Measurements from ENCODE around the gene CLCA4.
"Not testable (repeated sequence)": the region's sequence is repeated elsewhere in the genome, so short reads cannot be mapped to it uniquely, and the experiment has no call there.

CLCA4 gene, protein sequence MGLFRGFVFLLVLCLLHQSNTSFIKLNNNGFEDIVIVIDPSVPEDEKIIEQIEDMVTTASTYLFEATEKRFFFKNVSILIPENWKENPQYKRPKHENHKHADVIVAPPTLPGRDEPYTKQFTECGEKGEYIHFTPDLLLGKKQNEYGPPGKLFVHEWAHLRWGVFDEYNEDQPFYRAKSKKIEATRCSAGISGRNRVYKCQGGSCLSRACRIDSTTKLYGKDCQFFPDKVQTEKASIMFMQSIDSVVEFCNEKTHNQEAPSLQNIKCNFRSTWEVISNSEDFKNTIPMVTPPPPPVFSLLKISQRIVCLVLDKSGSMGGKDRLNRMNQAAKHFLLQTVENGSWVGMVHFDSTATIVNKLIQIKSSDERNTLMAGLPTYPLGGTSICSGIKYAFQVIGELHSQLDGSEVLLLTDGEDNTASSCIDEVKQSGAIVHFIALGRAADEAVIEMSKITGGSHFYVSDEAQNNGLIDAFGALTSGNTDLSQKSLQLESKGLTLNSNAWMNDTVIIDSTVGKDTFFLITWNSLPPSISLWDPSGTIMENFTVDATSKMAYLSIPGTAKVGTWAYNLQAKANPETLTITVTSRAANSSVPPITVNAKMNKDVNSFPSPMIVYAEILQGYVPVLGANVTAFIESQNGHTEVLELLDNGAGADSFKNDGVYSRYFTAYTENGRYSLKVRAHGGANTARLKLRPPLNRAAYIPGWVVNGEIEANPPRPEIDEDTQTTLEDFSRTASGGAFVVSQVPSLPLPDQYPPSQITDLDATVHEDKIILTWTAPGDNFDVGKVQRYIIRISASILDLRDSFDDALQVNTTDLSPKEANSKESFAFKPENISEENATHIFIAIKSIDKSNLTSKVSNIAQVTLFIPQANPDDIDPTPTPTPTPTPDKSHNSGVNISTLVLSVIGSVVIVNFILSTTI

DNA sequence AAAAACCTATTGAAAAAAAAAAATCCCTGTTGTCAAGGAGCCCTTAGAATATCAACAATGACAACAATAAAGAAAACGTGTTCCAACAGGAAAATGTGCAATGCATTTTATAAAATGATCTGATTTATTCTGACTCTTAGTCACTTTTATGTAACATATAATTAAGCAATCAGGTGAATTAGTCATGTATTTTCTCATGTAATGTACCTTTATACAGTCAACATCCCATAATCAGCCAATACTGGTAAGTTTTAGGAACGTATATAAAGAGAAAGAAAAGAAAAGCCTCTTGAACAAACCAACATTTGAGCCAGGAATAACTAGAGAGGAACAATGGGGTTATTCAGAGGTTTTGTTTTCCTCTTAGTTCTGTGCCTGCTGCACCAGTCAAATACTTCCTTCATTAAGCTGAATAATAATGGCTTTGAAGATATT, at the start of gene CLCA4:
Gene CLCA4 (plus strand): TSS at position 292 of the 435 bp plus-strand sequence. CDS start 42 bp downstream, at position 334.
- DNase-seq (ENCODE audit: low read depth): no peak

DNA sequence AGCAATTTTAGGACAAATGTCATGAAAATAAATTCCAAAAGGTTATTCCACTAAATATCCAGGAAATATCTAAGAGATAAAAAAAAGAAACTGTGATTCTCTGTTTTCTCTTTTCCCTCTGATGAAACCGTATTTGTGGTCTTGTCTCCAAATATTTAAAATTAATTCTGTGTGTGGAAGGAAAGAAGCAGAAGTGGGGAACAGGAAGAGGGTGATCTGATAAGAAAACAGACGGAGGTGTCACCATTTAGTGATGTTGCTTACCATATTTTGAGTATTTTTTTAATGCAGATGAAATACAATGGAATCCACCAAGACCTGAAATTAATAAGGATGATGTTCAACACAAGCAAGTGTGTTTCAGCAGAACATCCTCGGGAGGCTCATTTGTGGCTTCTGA, 48.6 kb upstream of the CLCA4 start:
- no peak for DNase-seq (ENCODE audit: low read depth)

DNA sequence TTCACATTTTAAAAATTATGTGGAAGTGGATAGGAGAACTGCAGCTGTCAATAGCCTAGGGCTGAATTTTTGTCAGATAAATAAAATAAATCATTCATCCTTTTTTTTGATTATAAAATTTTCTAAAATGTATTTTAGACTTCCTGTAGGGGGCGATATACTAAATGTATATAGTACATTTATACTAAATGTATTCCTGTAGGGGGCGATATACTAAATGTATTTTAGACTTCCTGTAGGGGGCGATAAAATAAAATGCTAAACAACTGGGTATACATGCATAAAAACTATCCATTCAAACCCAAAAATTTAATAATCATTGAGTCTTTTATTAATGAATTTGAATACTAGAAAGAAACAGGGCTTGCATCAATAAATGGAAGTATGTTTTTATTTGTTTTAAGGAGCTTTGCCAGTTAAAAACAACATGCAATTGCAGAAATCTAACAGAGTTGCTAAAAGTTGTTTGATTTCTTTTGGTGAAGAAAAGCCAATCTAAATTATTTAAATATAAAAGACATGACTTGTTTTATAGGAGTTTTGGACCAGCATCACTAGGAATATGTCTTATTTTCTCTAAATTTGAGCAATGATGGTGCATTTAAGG, 46.8 kb upstream of the CLCA4 start:
- no peak for DNase-seq (ENCODE audit: low read depth)

DNA sequence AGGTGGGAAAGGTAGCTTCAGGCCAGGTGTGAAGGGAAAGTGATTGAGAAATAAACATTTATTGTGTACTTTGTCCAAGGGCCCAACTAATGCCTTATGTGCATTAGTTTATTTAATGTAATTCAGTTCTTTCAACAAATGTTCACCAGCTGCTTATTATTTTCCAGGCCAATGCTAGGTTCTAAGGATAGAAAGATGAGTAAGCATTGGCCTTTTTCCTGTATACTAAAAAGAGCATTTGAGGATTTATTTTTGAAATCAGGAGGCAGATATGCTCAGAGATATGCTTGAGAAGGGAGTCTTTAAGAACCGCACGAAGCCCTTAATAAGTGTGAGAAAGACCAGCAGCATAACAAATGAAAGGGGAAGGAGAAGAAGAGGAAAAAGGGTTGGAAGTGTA, 46.2 kb upstream of the CLCA4 start:
- DNase-seq (ENCODE audit: low read depth): no peak

DNA sequence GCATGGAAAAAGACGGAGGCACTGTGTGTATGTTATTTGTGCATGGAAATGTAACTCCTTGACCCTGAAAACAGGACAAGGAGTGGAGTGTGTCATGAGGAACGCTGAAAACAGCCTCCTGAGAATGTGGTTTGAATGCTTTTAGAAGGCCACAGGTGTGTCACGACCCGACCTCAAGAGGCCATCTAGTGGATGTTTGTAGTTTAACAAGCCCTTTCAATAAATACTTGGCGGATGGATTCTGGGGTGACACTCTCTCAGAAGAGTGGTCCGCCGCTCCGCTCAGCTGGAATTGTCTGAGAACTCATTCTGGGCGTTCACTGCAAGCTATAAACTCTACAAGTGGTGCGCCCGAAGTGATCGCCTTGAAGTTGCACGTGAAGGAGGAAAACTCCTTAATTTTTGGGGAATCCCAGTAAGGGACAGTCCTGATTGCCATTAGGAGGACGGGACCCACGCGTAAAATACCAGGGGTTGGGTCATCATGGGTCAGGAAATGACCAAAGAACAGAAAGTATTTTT, 44.7 kb upstream of the CLCA4 start:
- DNase-seq (ENCODE audit: low read depth): not testable (repeated sequence)

- DNase-seq (ENCODE audit: low read depth): no peak
Observed at GRCh38 chr1:86502721-86503405, 44.0 kb upstream of the CLCA4 start.

GRCh38 chr1:86503406-86504136, 43.3 kb upstream of the CLCA4 start:
- DNase-seq (ENCODE audit: low read depth): no peak

DNA sequence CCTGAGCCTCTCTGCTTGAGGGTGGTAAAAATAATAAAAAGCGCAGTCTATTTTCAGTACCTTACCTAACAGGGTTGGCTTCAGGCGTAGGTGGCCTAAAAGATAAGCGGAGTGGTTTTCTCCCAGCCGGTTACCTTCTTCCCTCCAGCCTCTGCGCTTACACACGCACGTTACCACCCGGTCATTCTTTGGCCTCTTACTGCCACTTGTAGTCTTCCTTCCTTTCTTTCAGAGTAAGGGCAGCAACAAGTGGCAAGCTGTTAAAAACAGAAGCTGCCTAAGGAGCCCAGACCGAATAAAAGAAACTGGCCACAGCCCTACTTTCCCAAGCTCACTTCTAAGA, 42.8 kb upstream of the CLCA4 start:
- DNase-seq (ENCODE audit: low read depth): no peak

DNA sequence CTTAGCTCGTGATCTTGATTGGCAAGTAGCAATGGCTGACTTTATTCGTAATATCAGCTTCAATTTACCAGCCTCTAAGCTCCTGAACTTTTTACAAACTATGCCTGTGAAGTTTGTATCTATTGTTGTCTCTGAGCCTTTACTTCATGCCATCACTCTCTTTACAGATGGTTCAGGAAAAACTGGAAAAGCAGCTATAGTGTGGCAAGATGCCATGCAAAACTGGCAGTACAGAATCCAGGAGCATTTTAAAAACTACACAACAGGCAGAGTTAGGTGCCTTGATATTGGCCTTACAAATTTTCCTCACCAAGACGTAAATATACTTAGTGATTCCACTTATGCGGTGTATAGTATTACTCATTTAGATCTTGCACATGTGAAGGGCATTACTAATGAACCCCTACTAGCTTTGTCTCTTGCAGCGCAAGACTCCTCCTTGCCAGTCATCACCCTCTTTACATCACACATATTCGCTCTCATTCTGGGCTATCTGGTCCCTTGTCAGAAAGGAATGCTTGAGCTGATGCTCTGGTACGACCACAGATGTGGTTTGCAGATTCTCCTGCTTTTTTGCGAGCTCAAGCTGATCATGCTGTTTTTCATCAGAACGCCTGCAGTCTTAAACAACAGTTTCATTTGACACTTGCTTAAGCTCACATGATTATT, 41.8 kb upstream of the CLCA4 start:
- DNase-seq (ENCODE audit: low read depth): no peak

DNA sequence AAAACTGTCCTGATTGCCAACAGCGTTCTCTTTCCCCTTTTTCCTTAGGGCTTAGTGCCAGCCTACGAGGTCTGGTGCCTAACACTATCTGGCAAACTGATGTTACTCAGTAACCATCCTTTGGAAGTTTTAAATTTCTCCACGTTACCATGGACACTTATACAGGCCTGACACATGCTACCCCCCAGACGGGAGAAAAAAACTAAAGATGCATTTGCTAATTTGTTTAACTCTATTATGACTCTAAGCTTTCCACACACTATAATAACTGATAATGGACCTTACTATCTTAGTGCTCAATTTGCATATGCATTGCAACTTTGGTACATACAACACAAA, 41.3 kb upstream of the CLCA4 start:
- DNase-seq (ENCODE audit: low read depth): no peak

GRCh38 chr1:86507935-86508582, 38.8 kb upstream of the CLCA4 start:
- DNase-seq (ENCODE audit: low read depth): no peak

- DNase-seq (ENCODE audit: low read depth): peak; percentile 77
Observed at GRCh38 chr1:86508583-86508969, 38.3 kb upstream of the CLCA4 start.

DNA sequence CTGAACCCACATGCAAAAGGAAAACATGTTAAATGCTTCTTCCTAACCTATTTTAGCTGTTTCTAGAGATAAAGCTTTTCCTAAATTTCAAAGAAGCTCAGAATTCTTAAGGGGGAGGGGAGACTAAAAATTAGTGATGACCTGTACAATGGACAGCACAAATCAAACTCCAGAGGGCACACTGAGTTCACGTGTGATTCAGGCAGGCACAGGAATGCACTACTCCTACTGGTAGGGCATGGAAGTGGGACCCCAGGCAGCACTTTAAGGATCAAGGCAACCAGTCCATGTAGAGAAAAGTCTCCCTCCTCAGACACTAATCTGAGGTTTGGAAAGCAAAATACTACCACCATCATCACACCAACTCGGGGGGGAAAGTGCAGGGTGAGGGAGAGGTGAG, 31.3 kb upstream of the CLCA4 start:
- DNase-seq (ENCODE audit: low read depth): no peak

DNA sequence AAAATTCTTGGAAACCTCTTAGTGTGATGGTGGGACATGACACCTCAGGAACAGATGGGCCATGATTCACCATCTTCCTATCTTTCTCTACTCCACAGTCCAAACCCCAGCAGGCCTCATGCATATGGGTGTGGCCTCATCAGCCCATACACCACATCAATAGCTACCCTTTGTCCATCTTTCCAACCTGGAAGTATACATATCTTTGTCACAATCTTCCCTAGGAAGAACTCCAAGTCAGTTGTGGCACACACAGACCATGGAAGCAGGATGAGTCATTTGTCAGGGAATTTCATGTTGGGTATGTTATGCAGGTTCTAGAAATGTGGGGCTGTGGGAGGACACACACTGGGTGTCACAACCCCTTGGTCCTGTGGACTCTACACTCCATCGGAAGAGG, 30.5 kb upstream of the CLCA4 start:
- no peak for DNase-seq (ENCODE audit: low read depth)

DNA sequence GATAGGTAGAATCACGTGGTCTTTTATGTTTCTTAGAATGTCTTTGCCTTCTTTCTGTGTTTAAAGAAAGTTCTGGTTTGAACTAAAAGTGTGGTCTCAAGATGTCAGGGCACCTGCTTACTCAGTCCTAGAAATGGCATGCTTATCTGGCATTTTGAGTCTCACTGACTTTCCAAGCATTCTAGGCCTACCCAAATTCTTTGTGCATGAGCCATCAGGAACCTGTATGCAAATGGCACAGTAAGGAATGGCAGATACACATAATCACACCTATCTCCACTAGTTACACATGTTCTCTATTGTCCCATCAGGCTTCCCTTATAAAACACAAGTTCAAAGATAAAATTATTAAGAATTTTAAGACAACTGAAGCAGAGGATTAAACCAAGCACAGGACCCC, 29.5 kb upstream of the CLCA4 start:
- DNase-seq (ENCODE audit: low read depth): no peak

- no peak for DNase-seq (ENCODE audit: low read depth)
Observed at GRCh38 chr1:86520789-86521521, 25.9 kb upstream of the CLCA4 start.

- DNase-seq (ENCODE audit: low read depth): no peak
Observed at GRCh38 chr1:86521522-86521891, 25.4 kb upstream of the CLCA4 start.

DNA sequence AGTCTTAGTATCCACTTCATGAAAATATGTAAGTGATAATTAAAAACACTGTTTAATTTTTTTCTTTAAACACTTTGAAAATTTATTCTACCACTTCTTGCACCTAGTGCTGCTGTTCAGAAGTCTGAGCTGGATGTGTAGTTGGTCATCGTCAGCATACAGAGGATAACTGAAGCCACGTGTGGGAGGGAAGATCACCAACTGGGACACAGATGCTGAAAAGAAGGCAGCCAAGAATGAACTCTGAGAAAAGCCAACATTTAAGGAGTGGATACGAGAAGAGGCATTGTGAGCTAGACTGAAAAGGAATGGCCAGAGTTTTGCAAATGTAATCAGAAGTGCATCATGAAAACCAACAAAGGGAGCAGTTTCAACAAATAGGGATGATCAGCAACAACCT, 24.6 kb upstream of the CLCA4 start:
- DNase-seq (ENCODE audit: low read depth): no peak

DNA sequence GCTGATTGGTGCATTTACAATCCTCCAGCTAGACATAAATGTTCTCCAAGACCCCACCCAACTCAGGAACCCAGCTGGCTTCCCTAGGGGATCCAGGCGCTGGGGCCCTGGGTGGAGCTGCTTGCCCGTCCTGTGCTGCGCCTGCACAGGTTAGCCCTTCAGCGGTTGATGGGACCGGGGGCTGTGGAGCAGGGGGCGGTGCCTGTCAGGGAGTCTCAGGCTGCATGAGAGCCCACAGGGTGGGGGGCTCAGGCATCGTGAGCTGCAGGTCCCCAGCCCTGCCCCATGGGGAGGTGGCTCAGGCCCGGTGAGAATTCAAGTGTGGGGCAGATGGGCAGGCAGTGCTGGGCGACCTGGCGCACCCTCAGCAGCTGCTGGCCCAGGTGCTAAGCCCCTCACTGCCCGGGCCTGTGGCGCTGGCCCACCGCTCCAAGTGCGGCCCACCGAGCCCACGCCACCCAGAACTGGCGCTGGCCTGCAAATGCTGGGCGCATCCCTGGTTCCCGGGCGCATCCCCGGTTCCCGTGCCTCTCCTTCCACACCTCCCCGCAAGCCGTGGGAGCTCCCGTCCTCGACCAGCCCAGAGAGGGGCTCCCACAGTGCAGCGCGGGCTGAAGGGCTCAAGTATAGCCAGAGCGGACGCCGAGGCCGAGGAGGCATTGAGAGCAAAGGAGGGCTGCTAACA, 23.1 kb upstream of the CLCA4 start:
- no peak for DNase-seq (ENCODE audit: low read depth)
